Measurements from ENCODE around the gene IL1R2. TPM values are rescaled to one million over a fixed set of nuclear protein-coding genes. Genes with fewer than 3 reads are reported as not detected.

The IL1R2 gene
- total RNA-seq, 1 donor from 2014 or later = 23.3 TPM

- no peak overlapping the region for H3K4me3 ChIP-seq
- no peak for DNase-seq
- H3K27me3 ChIP-seq (ENCODE audit: low read depth) = peaks cover 5% of the 10 kb centered on the region
- no peaks in the 10 kb centered on the region for H3K36me3 ChIP-seq
- ATAC-seq = no peak
- no peak overlapping the region for H3K27ac ChIP-seq
- H3K4me1 ChIP-seq = no peaks in the 10 kb centered on the region
- H3K9me3 ChIP-seq = no peaks in the 10 kb centered on the region
- intact Hi-C loops (cut with DNase I) = no loop called here
- TF ChIP-seq CTCF (IDR thresholded peaks at IDR 0.05) = no peak
Measured at GRCh38 chr2:101975171-101975870, 16.4 kb upstream of the IL1R2 start.

- Histone ChIP-seq H3K27me3 (ENCODE audit: low read depth) (peaks cover 5% of the 10 kb centered on the region), H3K27ac (no peak overlapping the region), H3K9me3 (no peaks in the 10 kb centered on the region), H3K4me1 (no peaks in the 10 kb centered on the region), H3K36me3 (no peaks in the 10 kb centered on the region), H3K4me3 (no peak overlapping the region)
- no peak for ATAC-seq
- DNase-seq = no peak
- intact Hi-C loops (cut with DNase I) = no loop called here
- TF ChIP-seq CTCF (IDR thresholded peaks at IDR 0.05) = no peak
Measured at GRCh38 chr2:101976891-101977290, 14.9 kb upstream of the IL1R2 start.

- no peak overlapping the region for H3K4me3 ChIP-seq
- H3K9me3 ChIP-seq = no peaks in the 10 kb centered on the region
- intact Hi-C loops (cut with DNase I) = no loop called here
- H3K4me1 ChIP-seq = no peaks in the 10 kb centered on the region
- no peak overlapping the region for H3K27ac ChIP-seq
- H3K36me3 ChIP-seq = no peaks in the 10 kb centered on the region
- ATAC-seq (no peak), DNase-seq (no peak)
- TF ChIP-seq CTCF (IDR thresholded peaks at IDR 0.05) = no peak
- H3K27me3 ChIP-seq (ENCODE audit: low read depth) = no peaks in the 10 kb centered on the region
Measured at GRCh38 chr2:101980368-101980767, 11.4 kb upstream of the IL1R2 start.

- DNase-seq (no peak), ATAC-seq (no peak)
- intact Hi-C loops (cut with DNase I) = no loop called here
- Histone ChIP-seq H3K4me3 (no peak overlapping the region), H3K36me3 (no peaks in the 10 kb centered on the region), H3K27ac (no peak overlapping the region), H3K4me1 (no peaks in the 10 kb centered on the region), H3K27me3 (ENCODE audit: low read depth) (peaks cover under 1% of the 10 kb centered on the region), H3K9me3 (no peaks in the 10 kb centered on the region)
- TF ChIP-seq CTCF (IDR thresholded peaks at IDR 0.05) = no peak
Measured at GRCh38 chr2:101981066-101981465, 10.7 kb upstream of the IL1R2 start.

GRCh38 chr2:101981504-101981903, 10.3 kb upstream of the IL1R2 start:
- Histone ChIP-seq H3K27ac (no peak overlapping the region), H3K9me3 (no peaks in the 10 kb centered on the region), H3K27me3 (ENCODE audit: low read depth) (peaks cover 4% of the 10 kb centered on the region), H3K4me1 (no peaks in the 10 kb centered on the region), H3K4me3 (no peak overlapping the region), H3K36me3 (no peaks in the 10 kb centered on the region)
- intact Hi-C loops (cut with DNase I) = no loop called here
- ATAC-seq = no peak
- TF ChIP-seq CTCF (IDR thresholded peaks at IDR 0.05) = no peak
- no peak for DNase-seq

Measured in lower lobe of right lung (tissue), 2 donors.